GM12873 (cell line): ENCODE results near the gene SPATA31E1.
"Not testable (repeated sequence)": the region's sequence is repeated elsewhere in the genome, so short reads cannot be mapped to it uniquely, and the experiment has no call there.

Source experiments
- CTCF ChIP-seq: IDR thresholded peaks from 2 replicates; pipeline ENCODE4 v1.5.1; 2012; ENCODE audit warnings: low read depth, mild to moderate bottlenecking, moderate library complexity, low read length, control low read depth; ENCODE audit not compliant: insufficient read depth; ENCODE audit errors: missing control alignments

Gene SPATA31E1

GRCh38 chr9:87892956-87893355 lies 10.3 kb downstream of the SPATA31E1 start:
- no peak for TF ChIP-seq CTCF

- TF ChIP-seq CTCF: no peak
Measured at GRCh38 chr9:87894998-87895625, 12.4 kb downstream of the SPATA31E1 start.

- no peak for TF ChIP-seq CTCF
Measured at GRCh38 chr9:87896891-87897290, 14.2 kb downstream of the SPATA31E1 start.

GRCh38 chr9:87898151-87898550 lies 15.5 kb downstream of the SPATA31E1 start:
- TF ChIP-seq CTCF: no peak

- no peak for TF ChIP-seq CTCF
Measured at GRCh38 chr9:87909310-87910041, 26.8 kb downstream of the SPATA31E1 start.

- no peak for TF ChIP-seq CTCF
Measured at GRCh38 chr9:87910821-87911220, 28.1 kb downstream of the SPATA31E1 start.

- not testable (repeated sequence) for TF ChIP-seq CTCF
Measured at GRCh38 chr9:87917662-87918061, 35.0 kb downstream of the SPATA31E1 start, which contains the start of gene SPATA31C1. SPATA31C1 (plus strand) TSS chr9:87917962.
